ENCODE results near the gene SIGMAR1. TPM values are rescaled to one million over a fixed set of nuclear protein-coding genes. Genes with fewer than 3 reads are reported as not detected.

The SIGMAR1 gene
- total RNA-seq, 2 experiments from 2014 or later, result 11.7 to 12.1 TPM

DNA sequence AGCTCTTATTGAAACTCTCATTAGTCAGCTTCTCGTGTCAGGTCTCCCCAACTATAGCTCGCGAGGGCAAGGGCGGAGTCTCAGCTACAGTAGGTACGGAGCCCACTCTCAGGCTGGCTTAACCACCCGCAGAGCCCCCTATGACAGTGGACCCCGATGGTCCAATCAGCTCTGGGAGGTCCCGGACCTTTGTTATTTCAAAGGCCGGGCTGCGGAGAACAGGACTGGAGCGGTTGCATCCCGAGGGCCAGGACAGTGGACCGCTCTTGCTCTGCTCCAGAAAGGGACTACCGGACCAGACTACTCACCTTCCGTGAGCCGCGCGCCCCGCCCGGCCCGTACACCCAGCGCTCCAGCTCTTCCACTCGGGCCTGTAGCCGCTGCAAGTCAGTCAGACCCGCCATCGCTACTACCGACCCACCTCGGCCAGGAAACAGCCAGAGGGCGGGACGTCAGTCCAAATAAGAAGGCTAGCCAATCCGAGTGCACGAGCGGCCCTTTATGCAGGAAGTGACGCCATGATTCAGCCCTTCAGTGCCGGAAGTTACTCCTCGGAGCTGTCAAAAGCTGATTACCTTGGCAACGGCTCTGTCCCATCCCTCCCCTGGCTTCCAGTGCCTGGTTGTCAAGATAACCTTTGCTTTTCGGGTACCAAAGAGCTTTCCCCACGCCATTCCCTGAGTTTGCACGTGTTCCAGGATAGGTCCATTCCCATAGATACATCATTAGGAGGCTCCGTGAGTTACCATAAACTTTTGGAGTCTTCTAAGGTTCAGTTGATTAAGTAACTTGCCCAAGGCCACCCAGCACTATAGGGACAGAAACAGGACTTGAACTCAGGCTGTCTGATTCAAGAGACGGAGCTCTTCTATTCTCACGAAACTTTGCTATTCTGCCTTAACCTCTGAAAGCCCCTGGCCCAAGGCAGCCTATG lies 17.3 kb downstream of the SIGMAR1 start, which contains the start of gene DCTN3:
DCTN3 (minus strand) TSS at position 435 of the 934 bp plus-strand sequence; CDS start at position 404, 31 bp downstream.
- ATAC-seq (ENCODE audit: poor library complexity) (peak; percentile 97), DNase-seq (peak; percentile 78 to 97 (median 88))
- Histone ChIP-seq H3K4me1 (ENCODE audit: insufficient read depth, low read length) (peaks cover 36% of the 10 kb centered on the region), H3K9me3 (ENCODE audit: control insufficient read depth in 1 of 2, insufficient read depth in 1 of 2, low read length in 2 of 2) (peaks cover 0 to 19% of the 10 kb centered on the region in 2 experiments), H3K4me3 (ENCODE audit: low read length) (peak within 1 kb of the TSS; percentile 86), H3K27me3 (ENCODE audit: control insufficient read depth in 1 of 2, insufficient read depth in 2 of 2, low read length in 2 of 2) (peaks cover 36 to 37% of the 10 kb centered on the region in 2 experiments), H3K36me3 (ENCODE audit: insufficient read depth, low read length) (peaks cover 33% of the 10 kb centered on the region), H3K27ac (ENCODE audit: low read depth in 1 of 2, low read length in 2 of 2) (peak within 1 kb of the TSS; percentile 33)
- H3K4me1 Mint-ChIP-seq (ENCODE audit: low read depth), result peaks cover 33% of the 10 kb centered on the region
- TF ChIP-seq, protein P1, sequence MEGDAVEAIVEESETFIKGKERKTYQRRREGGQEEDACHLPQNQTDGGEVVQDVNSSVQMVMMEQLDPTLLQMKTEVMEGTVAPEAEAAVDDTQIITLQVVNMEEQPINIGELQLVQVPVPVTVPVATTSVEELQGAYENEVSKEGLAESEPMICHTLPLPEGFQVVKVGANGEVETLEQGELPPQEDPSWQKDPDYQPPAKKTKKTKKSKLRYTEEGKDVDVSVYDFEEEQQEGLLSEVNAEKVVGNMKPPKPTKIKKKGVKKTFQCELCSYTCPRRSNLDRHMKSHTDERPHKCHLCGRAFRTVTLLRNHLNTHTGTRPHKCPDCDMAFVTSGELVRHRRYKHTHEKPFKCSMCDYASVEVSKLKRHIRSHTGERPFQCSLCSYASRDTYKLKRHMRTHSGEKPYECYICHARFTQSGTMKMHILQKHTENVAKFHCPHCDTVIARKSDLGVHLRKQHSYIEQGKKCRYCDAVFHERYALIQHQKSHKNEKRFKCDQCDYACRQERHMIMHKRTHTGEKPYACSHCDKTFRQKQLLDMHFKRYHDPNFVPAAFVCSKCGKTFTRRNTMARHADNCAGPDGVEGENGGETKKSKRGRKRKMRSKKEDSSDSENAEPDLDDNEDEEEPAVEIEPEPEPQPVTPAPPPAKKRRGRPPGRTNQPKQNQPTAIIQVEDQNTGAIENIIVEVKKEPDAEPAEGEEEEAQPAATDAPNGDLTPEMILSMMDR (IDR thresholded peaks at IDR 0.05), result no peak
- intact Hi-C loops (cut with DNase I, micrococcal nuclease), result no loop called here
- H3K36me3 Mint-ChIP-seq (ENCODE audit: low read depth), result peaks cover 39% of the 10 kb centered on the region
- no peaks in the 10 kb centered on the region for H3K9me3 Mint-ChIP-seq
- H3K4me3 Mint-ChIP-seq, result peak within 1 kb of the TSS; percentile 96
- ChIA-PET POLR2A (interaction anchor here (0.7 to 2.0 kb wide), 10 partner anchors 8 to 164 kb away, joined by 3 to 46 read pairs (median 4); partner anchors contain the start of genes ARID3C, GALT, RPP25L and SIGMAR1), CTCF (interaction anchor here (0.8 to 2.3 kb wide), 4 partner anchors 14 to 55 kb away, joined by 3 to 12 read pairs (median 6); no protein-coding TSS in a partner anchor)
- peaks cover 49% of the 10 kb centered on the region for H3K27me3 Mint-ChIP-seq
- H3K27ac Mint-ChIP-seq, result peak within 1 kb of the TSS; percentile 61

DNA sequence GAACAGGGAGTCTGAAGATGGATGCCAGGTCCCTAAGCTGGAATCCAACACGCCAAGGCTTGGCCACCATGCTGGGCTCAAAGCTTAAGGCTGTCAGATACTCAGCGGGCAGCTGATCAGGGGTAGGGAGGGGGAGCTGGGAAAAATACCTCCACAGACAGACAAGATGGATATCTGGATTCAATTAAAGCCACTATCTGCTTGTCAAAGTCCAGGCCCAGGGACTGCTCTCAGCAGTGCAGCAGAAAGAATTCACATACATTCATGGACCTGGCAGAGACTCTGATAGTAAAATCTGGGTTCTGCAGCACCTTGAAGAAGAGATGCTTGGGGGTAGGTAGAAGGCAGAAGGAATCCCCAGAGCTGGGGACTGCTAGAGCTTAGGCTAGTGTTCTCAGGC lies 22.5 kb downstream of the SIGMAR1 start:
- TF ChIP-seq, protein P1 (IDR thresholded peaks at IDR 0.05), result no peak
- ATAC-seq (ENCODE audit: poor library complexity) (no peak), DNase-seq (no peak)
- H3K27ac Mint-ChIP-seq, result no peak overlapping the region
- intact Hi-C loops (cut with DNase I, micrococcal nuclease), result loop anchor here in 1 of 2 experiments (10.0 kb wide), 1 partner anchor 570 kb away; the partner anchor contains the start of gene UBAP2
- no peaks in the 10 kb centered on the region for H3K27me3 Mint-ChIP-seq
- H3K27ac ChIP-seq (ENCODE audit: low read depth in 1 of 2, low read length in 2 of 2), result no peak overlapping the region
- CTCF ChIA-PET, result interaction anchor here (4.2 kb wide), 1 partner anchor 19 kb away, joined by 41 read pairs; no protein-coding TSS in a partner anchor
- peaks cover 38% of the 10 kb centered on the region for H3K4me1 ChIP-seq (ENCODE audit: insufficient read depth, low read length)
- H3K4me3 ChIP-seq (ENCODE audit: low read length), result no peak overlapping the region
- H3K36me3 Mint-ChIP-seq (ENCODE audit: low read depth), result peaks cover 62% of the 10 kb centered on the region
- peaks cover 0 to 3% of the 10 kb centered on the region in 2 experiments for H3K9me3 ChIP-seq (ENCODE audit: control insufficient read depth in 1 of 2, insufficient read depth in 1 of 2, low read length in 2 of 2)
- peaks cover 35% of the 10 kb centered on the region for H3K4me1 Mint-ChIP-seq (ENCODE audit: low read depth)
- no peaks in the 10 kb centered on the region for H3K9me3 Mint-ChIP-seq
- no peak overlapping the region for H3K4me3 Mint-ChIP-seq
- POLR2A ChIA-PET, result interaction anchor here (0.7 to 1.6 kb wide), 4 partner anchors 12 to 239 kb away, joined by 3 to 4 read pairs (median 3); partner anchors contain the start of gene MYORG
- peaks cover 45% of the 10 kb centered on the region for H3K36me3 ChIP-seq (ENCODE audit: insufficient read depth, low read length)
- no peaks in the 10 kb centered on the region for H3K27me3 ChIP-seq (ENCODE audit: control insufficient read depth in 1 of 2, insufficient read depth in 2 of 2, low read length in 2 of 2)

DNA sequence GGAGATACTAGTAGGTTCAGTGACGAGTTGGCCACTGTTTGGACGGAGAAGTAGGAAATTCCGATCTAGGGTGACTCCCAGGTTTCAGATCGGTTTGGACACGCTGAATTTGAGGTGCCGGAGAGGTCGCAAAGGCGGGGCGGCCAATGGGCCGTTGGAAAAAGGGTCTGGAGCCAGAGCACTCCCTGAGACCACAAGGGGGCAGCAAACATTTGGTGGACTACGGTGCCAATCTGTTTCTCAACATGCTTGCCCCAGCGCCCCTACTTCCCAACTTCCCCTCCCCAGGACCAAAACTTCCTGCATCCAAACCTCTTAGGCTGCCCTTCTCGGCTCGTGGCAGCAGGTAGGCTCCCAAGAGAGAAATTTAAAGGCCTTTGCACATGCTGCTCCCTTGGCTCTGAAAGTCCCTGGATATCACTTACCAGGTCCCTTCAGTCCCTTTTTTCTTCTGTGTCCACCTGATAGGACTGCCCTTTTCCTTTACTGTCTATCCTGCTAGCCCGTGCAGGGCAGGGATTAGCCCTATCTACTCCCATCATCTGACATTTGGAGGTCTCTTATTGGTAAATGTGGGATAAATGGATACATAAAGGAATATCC lies 24.7 kb downstream of the SIGMAR1 start:
- peaks cover 35% of the 10 kb centered on the region for H3K36me3 ChIP-seq (ENCODE audit: insufficient read depth, low read length)
- H3K27me3 ChIP-seq (ENCODE audit: control insufficient read depth in 1 of 2, insufficient read depth in 2 of 2, low read length in 2 of 2), result no peaks in the 10 kb centered on the region
- Mint-ChIP-seq H3K36me3 (ENCODE audit: low read depth) (peaks cover 52% of the 10 kb centered on the region), H3K4me1 (ENCODE audit: low read depth) (peaks cover 24% of the 10 kb centered on the region), H3K9me3 (no peaks in the 10 kb centered on the region), H3K27me3 (no peaks in the 10 kb centered on the region), H3K4me3 (peak overlapping the region; percentile 84), H3K27ac (peak overlapping the region; percentile 40)
- CTCF ChIA-PET, result interaction anchor here (1.4 to 4.2 kb wide), 2 partner anchors 21 to 89 kb away, joined by 8 to 41 read pairs; no protein-coding TSS in a partner anchor
- peak overlapping the region in 1 of 2 donors; percentile 36 for H3K27ac ChIP-seq (ENCODE audit: low read depth in 1 of 2, low read length in 2 of 2)
- POLR2A ChIA-PET, result interaction anchor here (0.6 to 2.5 kb wide), 9 partner anchors 7 to 234 kb away, joined by 3 to 23 read pairs (median 6); partner anchors contain the start of genes DCTN3, GALT and SIGMAR1
- peak; percentile 42 to 87 (median 60) for DNase-seq
- H3K4me3 ChIP-seq (ENCODE audit: low read length), result peak overlapping the region; percentile 95
- TF ChIP-seq, protein P1 (IDR thresholded peaks at IDR 0.05), result peak; percentile 87
- H3K4me1 ChIP-seq (ENCODE audit: insufficient read depth, low read length), result peaks cover 28% of the 10 kb centered on the region
- ATAC-seq (ENCODE audit: poor library complexity), result peak; percentile 33
- intact Hi-C loops (cut with DNase I, micrococcal nuclease), result loop anchor here (1.0 to 10.0 kb wide), 11 partner anchors 21 to 568 kb away; partner anchors contain the start of genes DNAI1 (in 2 of the 2), FAM219A (in 2 of the 2), ENHO (in 1 of the 2) and GALT (in 1 of the 2)
- H3K9me3 ChIP-seq (ENCODE audit: control insufficient read depth in 1 of 2, insufficient read depth in 1 of 2, low read length in 2 of 2), result peaks cover 0 to 3% of the 10 kb centered on the region in 2 experiments

All from CD4-positive, alpha-beta T cell (primary cell).